Ovary (tissue), 9 donors: ENCODE results near the gene TBX18. TPM values are rescaled to one million over a fixed set of nuclear protein-coding genes. Genes with fewer than 3 reads are reported as not detected.

ENCODE experiments used
- DNase-seq, 5 donors: peaks; one replicate each; pipeline ENCODE4 v3.0.0-alpha.2; 2019 to 2020
- H3K27ac ChIP-seq, 2 donors: fragments of 200-600 bp; one replicate each; pipeline versions ENCODE4 v1.5.1 to v1.8.0; 2019 to 2022
- H3K27me3 ChIP-seq: fragments of 200-600 bp; one replicate; pipeline ENCODE4 v1.8.0; 2022
- H3K36me3 ChIP-seq: fragments of 200-600 bp; sonication (generic); one replicate; pipeline ENCODE4 v1.5.1; 2019
- H3K4me1 ChIP-seq: one replicate; pipeline ENCODE4 v1.8.1; 2013; ENCODE audit warnings: mild to moderate bottlenecking, moderate library complexity; ENCODE audit not compliant: insufficient read depth
- H3K4me3 ChIP-seq: fragments of 200-600 bp; sonication (generic); one replicate; pipeline ENCODE4 v1.5.1; 2017
- H3K9me3 ChIP-seq, 2 donors: fragments of 200-600 bp in 1 of 2; sonication (generic) in 1 of 2; one replicate each; pipeline versions ENCODE4 v1.5.1 to v1.8.1; 2013 to 2019; ENCODE audit warnings: mild to moderate bottlenecking in 1 of 2, moderate library complexity in 1 of 2
- EP300 ChIP-seq: sonication (generic); formaldehyde crosslinking; IDR thresholded peaks from one replicate; pipeline ENCODE4 v1.6.1; 2017; ENCODE audit warnings: antibody characterized with exemption
- POLR2A ChIP-seq: fragments of 450-650 bp; IDR thresholded peaks from one replicate; pipeline ENCODE4 v1.6.1; 2017; ENCODE audit warnings: antibody characterized with exemption, mild to moderate bottlenecking, moderate library complexity
- WGBS, 3 donors: extraction: QIAGEN DNeasy Blood & Tissue Kit in 1 of 3; methylation state at CpG; one replicate each; pipeline versions ENCODE4 v1.1.5 to v1.1.7; 2013 to 2017; 5-methylcytosine and 5-hydroxymethylcytosine counted together
- intact Hi-C, 4 donors: fragments of 100-400 bp; cut with DNase I; formaldehyde crosslinking; loops; one replicate each; pipeline versions ENCODE4 v1.11.0 to v1.15.1; 2022 to 2023
- polyA plus RNA-seq, 2 donors: library from polyadenylated mRNA; stranded (reverse); fragments of 200-250 nt in 1 of 2; fragments of 350-450 nt in 1 of 2; fragmentation: Illumina TruSeq in 1 of 2; extraction: RNeasy Lipid Tissue Mini Kit (QIAGEN cat#74804) in 1 of 2; gene quantifications; one replicate each; pipeline ENCODE4 v1.2.3, GENCODE V29; 2013 to 2014
- small RNA-seq: library from RNA; depleted of rRNA; stranded (forward); fragments of <200 nt; gene quantifications from one replicate; pipeline ENCODE3, GENCODE V24; 2016
- total RNA-seq, 7 donors: library from RNA; depleted of rRNA in 2 of 7; stranded (reverse); fragments of >200 nt in 2 of 7; fragmentation: NEBNext Ultra II Directional in 3 of 7; extraction: Animal tissue kit (Norgen Biotek cat#: 25700) in 3 of 7; gene quantifications; one replicate each; pipeline versions ENCODE4 v1.1.0 to v1.2.4, GENCODE V29; 2016 to 2023
- TF ChIP-seq, protein P1 (sequence below), 3 donors: fragments of 450-650 bp in 2 of 3; fragments of 200-600 bp in 1 of 3; IDR thresholded peaks; one replicate each; pipeline versions ENCODE4 v1.5.1 to v1.8.0; 2016 to 2022; ENCODE audit warnings: antibody characterized with exemption in 3 of 3, mild to moderate bottlenecking in 1 of 3
- donor health status: DM: no; HTN: no; CAD: no; lungs with moderate emphysema.
- donor health status: DM: no; HTN: no; CAD: no.
- donor health status: Bipolar disorder and iron deficiency.
- donor health status: DM: yes; HTN: yes; CAD: no.
- donor health status: DM: no; HTN: no; CAD: no.
- donor health status: DM: yes; HTN: yes; CAD: no.

TBX18 gene
- total and polyA plus RNA-seq, 9 donors: 1.3 to 13.3 (median 5.4) TPM

DNA sequence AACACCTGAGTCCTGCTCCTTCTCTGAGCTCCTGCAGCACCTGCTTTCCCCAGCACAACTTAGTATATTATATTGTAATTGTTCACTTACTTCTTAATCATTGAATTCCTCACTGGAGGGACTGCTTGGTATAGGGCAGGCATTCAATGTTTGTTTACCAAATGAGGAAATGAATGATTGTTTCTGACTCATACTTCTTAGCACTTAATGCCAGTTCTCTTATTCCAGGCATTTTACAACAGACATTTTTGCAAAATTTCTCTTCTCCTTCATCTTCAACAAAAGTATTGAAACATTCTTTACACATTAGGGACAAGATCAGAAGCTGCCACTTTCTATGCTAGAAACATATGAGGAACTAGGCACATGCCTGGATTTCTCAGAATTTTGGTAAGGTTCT lies 119.4 kb downstream of the TBX18 start:
- Histone ChIP-seq H3K9me3 (no peaks in the 10 kb centered on the region), H3K36me3 (no peaks in the 10 kb centered on the region), H3K27ac (no peak overlapping the region), H3K27me3 (no peaks in the 10 kb centered on the region), H3K4me3 (no peak overlapping the region), H3K4me1 (no peaks in the 10 kb centered on the region)
- DNase-seq: no peak
- TF ChIP-seq, protein P1, sequence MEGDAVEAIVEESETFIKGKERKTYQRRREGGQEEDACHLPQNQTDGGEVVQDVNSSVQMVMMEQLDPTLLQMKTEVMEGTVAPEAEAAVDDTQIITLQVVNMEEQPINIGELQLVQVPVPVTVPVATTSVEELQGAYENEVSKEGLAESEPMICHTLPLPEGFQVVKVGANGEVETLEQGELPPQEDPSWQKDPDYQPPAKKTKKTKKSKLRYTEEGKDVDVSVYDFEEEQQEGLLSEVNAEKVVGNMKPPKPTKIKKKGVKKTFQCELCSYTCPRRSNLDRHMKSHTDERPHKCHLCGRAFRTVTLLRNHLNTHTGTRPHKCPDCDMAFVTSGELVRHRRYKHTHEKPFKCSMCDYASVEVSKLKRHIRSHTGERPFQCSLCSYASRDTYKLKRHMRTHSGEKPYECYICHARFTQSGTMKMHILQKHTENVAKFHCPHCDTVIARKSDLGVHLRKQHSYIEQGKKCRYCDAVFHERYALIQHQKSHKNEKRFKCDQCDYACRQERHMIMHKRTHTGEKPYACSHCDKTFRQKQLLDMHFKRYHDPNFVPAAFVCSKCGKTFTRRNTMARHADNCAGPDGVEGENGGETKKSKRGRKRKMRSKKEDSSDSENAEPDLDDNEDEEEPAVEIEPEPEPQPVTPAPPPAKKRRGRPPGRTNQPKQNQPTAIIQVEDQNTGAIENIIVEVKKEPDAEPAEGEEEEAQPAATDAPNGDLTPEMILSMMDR (IDR thresholded peaks at IDR 0.05): no peak
- TF ChIP-seq POLR2A: no peak
- intact Hi-C loops: no loop called here

DNA sequence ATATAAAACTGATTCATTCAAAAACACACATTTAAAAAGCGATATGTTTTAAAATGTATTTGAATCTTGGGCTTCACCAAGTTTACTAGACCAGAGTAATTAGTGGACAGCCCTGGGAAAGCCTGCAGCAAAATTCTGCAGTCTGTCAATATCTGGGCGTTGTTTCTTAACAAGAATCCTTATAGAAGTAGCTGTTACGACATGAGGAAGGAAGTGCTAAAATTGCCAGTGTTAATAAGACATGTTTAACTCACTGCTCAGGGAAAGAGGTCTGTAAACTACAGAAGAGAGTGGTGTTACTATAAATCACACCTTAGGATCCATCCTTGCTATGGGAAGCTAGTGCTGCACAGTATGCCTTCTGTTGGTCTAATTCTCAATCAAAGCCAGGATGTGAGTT lies 120.6 kb downstream of the TBX18 start:
- TF ChIP-seq POLR2A: no peak
- intact Hi-C loops: no loop called here
- H3K4me3 ChIP-seq: no peak overlapping the region
- no peak for DNase-seq
- no peaks in the 10 kb centered on the region for H3K4me1 ChIP-seq
- no peaks in the 10 kb centered on the region for H3K27me3 ChIP-seq
- no peak overlapping the region for H3K27ac ChIP-seq
- H3K9me3 ChIP-seq: no peaks in the 10 kb centered on the region
- no peaks in the 10 kb centered on the region for H3K36me3 ChIP-seq
- WGBS, 3 donors: 73 to 83% (median 81%) methylated on average over 3 of the region's 3 CpGs

DNA sequence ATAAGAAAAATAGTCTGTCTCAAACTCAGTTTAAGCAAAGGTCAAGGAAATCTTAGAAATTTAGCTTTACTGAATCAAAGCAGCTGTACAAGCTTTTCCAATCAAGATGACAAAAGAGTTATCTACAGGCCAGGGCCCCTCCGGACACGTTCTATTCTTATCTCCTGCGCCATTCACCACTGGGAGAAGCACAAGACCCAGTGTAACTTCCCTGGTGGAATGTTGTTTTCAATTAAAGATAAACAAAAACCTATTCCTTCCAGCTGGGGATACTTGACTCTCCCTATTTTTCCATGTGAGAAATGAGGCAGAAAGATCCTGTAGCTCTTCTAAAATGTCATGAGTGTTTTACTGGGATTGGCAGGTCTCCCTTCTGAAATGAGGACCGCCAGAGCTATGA lies 123.3 kb downstream of the TBX18 start:
- no peaks in the 10 kb centered on the region for H3K9me3 ChIP-seq
- no peaks in the 10 kb centered on the region for H3K36me3 ChIP-seq
- H3K4me1 ChIP-seq: no peaks in the 10 kb centered on the region
- H3K27me3 ChIP-seq: no peaks in the 10 kb centered on the region
- DNase-seq: no peak
- TF ChIP-seq EP300 (no peak), POLR2A (no peak)
- TF ChIP-seq, protein P1 (IDR thresholded peaks at IDR 0.05): no peak
- no peak overlapping the region for H3K4me3 ChIP-seq
- H3K27ac ChIP-seq: no peak overlapping the region
- WGBS, 3 donors: 3 to 17% (median 9%) methylated on average over 4 of the region's 4 CpGs
- intact Hi-C loops: no loop called here

DNA sequence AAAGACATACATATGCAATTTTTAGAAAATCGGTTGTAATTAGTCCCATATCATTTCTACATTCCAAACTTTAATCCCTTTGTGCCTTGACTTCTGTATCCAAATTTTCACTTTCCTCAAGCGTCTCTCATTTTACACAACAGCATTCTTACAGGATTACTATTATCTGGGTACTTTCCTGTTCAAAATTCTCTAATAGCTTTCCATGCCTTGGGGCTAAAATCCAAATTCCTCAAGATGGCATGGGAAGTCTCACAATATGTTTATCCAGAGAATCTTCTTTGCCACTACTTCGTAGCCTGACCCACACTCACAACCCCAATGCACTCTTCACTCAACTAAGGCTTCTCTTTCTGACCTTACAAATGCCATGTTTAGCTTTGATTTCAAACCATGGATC lies 125.0 kb downstream of the TBX18 start:
- no peak for DNase-seq
- Histone ChIP-seq H3K4me3 (no peak overlapping the region), H3K27me3 (no peaks in the 10 kb centered on the region), H3K36me3 (no peaks in the 10 kb centered on the region), H3K9me3 (no peaks in the 10 kb centered on the region), H3K27ac (no peak overlapping the region), H3K4me1 (no peaks in the 10 kb centered on the region)
- 79 to 86% (median 84%) methylated on average over 3 of the region's 3 CpGs for WGBS, 3 donors
- TF ChIP-seq, protein P1 (IDR thresholded peaks at IDR 0.05): no peak
- no peak for TF ChIP-seq POLR2A
- TF ChIP-seq EP300: no peak
- intact Hi-C loops: no loop called here

DNA sequence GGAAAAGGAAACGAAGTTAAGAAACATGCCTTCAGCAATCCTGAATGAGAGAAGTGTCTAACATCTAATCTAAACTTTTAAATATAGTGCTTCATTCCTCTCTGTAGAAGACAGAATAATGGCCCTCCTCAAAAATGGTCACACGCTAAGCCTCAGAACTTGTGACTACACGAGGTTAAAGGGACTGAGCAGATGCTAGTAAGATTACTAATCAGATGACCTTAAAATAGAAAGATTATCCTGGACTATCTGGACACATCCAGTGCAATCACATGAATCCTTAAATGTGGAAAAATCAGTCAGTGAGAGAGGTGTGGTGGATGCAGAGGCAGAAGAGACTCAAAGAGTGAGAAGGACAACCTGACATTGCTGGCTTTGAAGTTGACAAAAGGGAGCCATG lies 126.1 kb downstream of the TBX18 start:
- intact Hi-C loops: no loop called here
- H3K27ac ChIP-seq: no peak overlapping the region
- H3K4me1 ChIP-seq: no peaks in the 10 kb centered on the region
- no peaks in the 10 kb centered on the region for H3K9me3 ChIP-seq
- TF ChIP-seq, protein P1 (IDR thresholded peaks at IDR 0.05): no peak
- TF ChIP-seq POLR2A (no peak), EP300 (no peak)
- WGBS, 3 donors: 54 to 71% (median 62%) methylated on average over 3 of the region's 3 CpGs
- DNase-seq: no peak
- no peaks in the 10 kb centered on the region for H3K27me3 ChIP-seq
- no peaks in the 10 kb centered on the region for H3K36me3 ChIP-seq
- H3K4me3 ChIP-seq: no peak overlapping the region

Small RNA genes within 50 kb of the gene (small RNA-seq; reads per million reads assigned to genes)
- not detected for gene AL590143.1
